ENCODE measurements around the gene SNU13.

SNU13 gene

DNA sequence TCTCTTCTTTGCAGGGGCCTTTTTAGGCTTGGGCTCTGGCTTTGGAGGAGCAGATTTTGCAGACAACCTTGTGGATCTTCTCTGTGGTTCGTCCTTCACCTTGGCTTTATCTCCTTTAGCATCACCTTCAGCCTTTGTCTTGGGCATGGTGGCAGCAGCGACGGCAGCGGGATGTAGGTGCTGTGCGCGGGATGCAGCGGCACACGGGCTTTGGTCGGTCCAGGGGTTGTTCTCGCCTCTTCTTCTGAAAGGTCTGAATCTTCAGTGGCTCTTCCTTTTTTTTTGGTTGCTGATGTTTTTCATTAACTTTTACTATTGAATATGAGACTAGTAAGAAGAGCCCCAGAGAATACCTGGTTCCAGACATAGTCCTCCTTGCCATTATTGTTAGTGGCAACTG is 20.7 kb upstream of the SNU13 start:
- TF ChIP-seq YY1 (IDR thresholded peaks at IDR 0.05; ENCODE audit: insufficient read depth, insufficient read length) (no peak), SUZ12 (IDR thresholded peaks at IDR 0.05; ENCODE audit: extremely low read depth, insufficient read depth, insufficient read length) (no peak), ZNF274 (IDR thresholded peaks at IDR 0.05; ENCODE audit: low read depth, low read length) (no peak)
- Histone ChIP-seq H3K9ac (ENCODE audit: insufficient read length, low read depth) (no peak overlapping the region), H3K4me3 (ENCODE audit: insufficient read length, low read depth) (no peak overlapping the region)

GRCh38 chr22:41702763-41703162 is 14.1 kb upstream of the SNU13 start:
- Histone ChIP-seq H3K4me3 (ENCODE audit: insufficient read length, low read depth) (no peak overlapping the region), H3K4me1 (ENCODE audit: insufficient read depth, insufficient read length) (peaks cover under 1% of the 10 kb centered on the region), H3K36me3 (ENCODE audit: insufficient read depth, insufficient read length, low read length) (no peaks in the 10 kb centered on the region), H3K9me3 (ENCODE audit: insufficient read depth, low read length) (no peaks in the 10 kb centered on the region), H3K9ac (ENCODE audit: insufficient read length, low read depth) (no peak overlapping the region), H3K27me3 (ENCODE audit: insufficient read depth, insufficient read length) (no peaks in the 10 kb centered on the region)
- no peak for TF ChIP-seq SUZ12 (IDR thresholded peaks at IDR 0.05; ENCODE audit: extremely low read depth, insufficient read depth, insufficient read length)
- no peak for TF ChIP-seq ZNF274 (IDR thresholded peaks at IDR 0.05; ENCODE audit: low read depth, low read length)
- TF ChIP-seq YY1 (IDR thresholded peaks at IDR 0.05; ENCODE audit: insufficient read depth, insufficient read length): no peak
- DNase-seq (ENCODE audit: low read depth, low spot score): no peak

More for the DNA sequence above, 20.7 kb upstream of the SNU13 start:
- no peak for DNase-seq (ENCODE audit: low read depth, low spot score)
- H3K27me3 ChIP-seq (ENCODE audit: insufficient read depth, insufficient read length): peaks cover 3% of the 10 kb centered on the region
- no peaks in the 10 kb centered on the region for H3K36me3 ChIP-seq (ENCODE audit: insufficient read depth, insufficient read length, low read length)
- no peaks in the 10 kb centered on the region for H3K9me3 ChIP-seq (ENCODE audit: insufficient read depth, low read length)
- no peaks in the 10 kb centered on the region for H3K4me1 ChIP-seq (ENCODE audit: insufficient read depth, insufficient read length)

DNA sequence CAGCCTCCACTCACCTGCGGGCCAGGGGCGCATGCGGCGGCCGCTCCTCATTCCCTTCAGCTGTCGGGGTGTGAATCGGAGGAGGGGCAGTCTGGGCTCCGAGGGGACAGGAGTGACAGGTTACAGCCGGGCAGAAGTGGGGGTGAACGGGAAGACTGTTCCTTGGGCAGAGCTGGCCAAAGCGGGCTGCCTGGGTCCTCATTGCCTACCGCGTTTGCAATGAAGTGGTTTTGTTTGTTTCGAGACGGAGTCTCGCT is 11.4 kb upstream of the SNU13 start:
- H3K9me3 ChIP-seq (ENCODE audit: insufficient read depth, low read length): no peaks in the 10 kb centered on the region
- no peak for TF ChIP-seq ZNF274 (IDR thresholded peaks at IDR 0.05; ENCODE audit: low read depth, low read length)
- no peak for TF ChIP-seq YY1 (IDR thresholded peaks at IDR 0.05; ENCODE audit: insufficient read depth, insufficient read length)
- no peak for TF ChIP-seq SUZ12 (IDR thresholded peaks at IDR 0.05; ENCODE audit: extremely low read depth, insufficient read depth, insufficient read length)
- no peak for DNase-seq (ENCODE audit: low read depth, low spot score)
- H3K36me3 ChIP-seq (ENCODE audit: insufficient read depth, insufficient read length, low read length): peaks cover 4% of the 10 kb centered on the region
- H3K4me3 ChIP-seq (ENCODE audit: insufficient read length, low read depth): no peak overlapping the region
- no peak overlapping the region for H3K9ac ChIP-seq (ENCODE audit: insufficient read length, low read depth)
- peaks cover 7% of the 10 kb centered on the region for H3K4me1 ChIP-seq (ENCODE audit: insufficient read depth, insufficient read length)
- no peaks in the 10 kb centered on the region for H3K27me3 ChIP-seq (ENCODE audit: insufficient read depth, insufficient read length)

- no peaks in the 10 kb centered on the region for H3K9me3 ChIP-seq (ENCODE audit: insufficient read depth, low read length)
- H3K4me1 ChIP-seq (ENCODE audit: insufficient read depth, insufficient read length): peaks cover 7% of the 10 kb centered on the region
- no peaks in the 10 kb centered on the region for H3K27me3 ChIP-seq (ENCODE audit: insufficient read depth, insufficient read length)
- no peak for DNase-seq (ENCODE audit: low read depth, low spot score)
- H3K4me3 ChIP-seq (ENCODE audit: insufficient read length, low read depth): no peak within 1 kb of the TSS
- H3K36me3 ChIP-seq (ENCODE audit: insufficient read depth, insufficient read length, low read length): peaks cover 9% of the 10 kb centered on the region
- TF ChIP-seq YY1 (IDR thresholded peaks at IDR 0.05; ENCODE audit: insufficient read depth, insufficient read length) (no peak), SUZ12 (IDR thresholded peaks at IDR 0.05; ENCODE audit: extremely low read depth, insufficient read depth, insufficient read length) (no peak), ZNF274 (IDR thresholded peaks at IDR 0.05; ENCODE audit: low read depth, low read length) (no peak)
- H3K9ac ChIP-seq (ENCODE audit: insufficient read length, low read depth): no peak within 1 kb of the TSS
Measured at GRCh38 chr22:41699264-41700107, 10.8 kb upstream of the SNU13 start, which contains the start of gene MEI1. Gene MEI1 (plus strand): TSS chr22:41699503. CDS start chr22:41699539, 36 bp downstream.

DNA sequence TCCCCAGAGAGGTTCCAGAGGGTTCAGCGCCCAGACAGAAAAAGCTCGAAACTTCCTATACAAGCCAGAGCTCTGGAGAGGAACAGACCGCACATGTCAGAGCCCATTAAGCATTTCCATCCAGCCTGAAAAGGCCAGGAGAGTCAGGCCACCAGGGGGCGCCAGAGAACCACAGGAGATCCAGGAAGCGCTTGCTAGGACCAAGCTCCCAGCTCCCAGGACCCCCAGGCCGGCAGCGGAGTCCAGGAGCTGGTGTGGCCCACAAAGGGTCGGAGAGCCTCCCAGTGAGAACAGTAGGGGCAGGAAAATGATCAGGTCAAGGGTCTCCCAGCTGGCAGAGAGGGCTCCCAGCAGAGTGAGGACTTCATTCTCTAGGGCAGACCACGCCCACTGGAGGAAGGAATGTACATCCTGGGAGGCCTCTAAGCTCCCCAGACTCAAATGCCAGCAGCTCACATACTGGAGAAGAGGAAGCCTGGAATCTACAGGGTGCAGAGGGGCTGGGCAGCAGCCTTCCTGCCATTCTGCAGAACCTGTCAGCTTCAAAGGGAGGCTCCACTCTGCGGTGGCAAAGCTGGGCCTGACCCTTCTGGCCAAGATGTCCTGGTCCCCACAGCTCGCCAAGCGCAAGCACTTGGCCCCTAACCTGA is 8.6 kb upstream of the SNU13 start:
- Histone ChIP-seq H3K4me3 (ENCODE audit: insufficient read length, low read depth) (no peak overlapping the region), H3K27me3 (ENCODE audit: insufficient read depth, insufficient read length) (no peaks in the 10 kb centered on the region), H3K4me1 (ENCODE audit: insufficient read depth, insufficient read length) (peaks cover 7% of the 10 kb centered on the region), H3K9ac (ENCODE audit: insufficient read length, low read depth) (peak overlapping the region; percentile 74), H3K36me3 (ENCODE audit: insufficient read depth, insufficient read length, low read length) (peaks cover 22% of the 10 kb centered on the region), H3K9me3 (ENCODE audit: insufficient read depth, low read length) (no peaks in the 10 kb centered on the region)
- TF ChIP-seq YY1 (IDR thresholded peaks at IDR 0.05; ENCODE audit: insufficient read depth, insufficient read length) (no peak), SUZ12 (IDR thresholded peaks at IDR 0.05; ENCODE audit: extremely low read depth, insufficient read depth, insufficient read length) (no peak), ZNF274 (IDR thresholded peaks at IDR 0.05; ENCODE audit: low read depth, low read length) (no peak)
- DNase-seq (ENCODE audit: low read depth, low spot score): peak; percentile 80

DNA sequence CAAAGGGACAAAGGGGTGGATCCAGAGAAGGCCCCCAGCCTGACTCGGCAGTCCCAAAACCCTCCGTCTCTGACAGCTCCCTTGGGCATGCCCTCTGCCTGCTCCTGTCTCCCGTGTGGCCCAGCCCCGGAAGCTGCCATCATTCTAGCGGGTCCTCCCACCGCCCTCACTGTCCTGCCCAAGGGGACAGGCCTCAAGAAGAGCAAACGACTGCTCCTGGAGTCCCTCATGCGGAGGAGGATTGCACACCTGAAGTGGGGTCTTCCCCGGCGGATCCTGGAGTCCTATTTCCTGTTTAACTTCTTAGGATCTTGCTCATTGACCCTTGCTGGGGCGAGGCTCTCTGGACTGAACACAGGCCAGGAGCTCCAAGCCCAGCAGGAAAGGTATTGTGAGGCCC is 8.0 kb upstream of the SNU13 start:
- Histone ChIP-seq H3K36me3 (ENCODE audit: insufficient read depth, insufficient read length, low read length) (peaks cover 22% of the 10 kb centered on the region), H3K9me3 (ENCODE audit: insufficient read depth, low read length) (no peaks in the 10 kb centered on the region), H3K27me3 (ENCODE audit: insufficient read depth, insufficient read length) (no peaks in the 10 kb centered on the region), H3K4me1 (ENCODE audit: insufficient read depth, insufficient read length) (peaks cover 7% of the 10 kb centered on the region), H3K4me3 (ENCODE audit: insufficient read length, low read depth) (no peak overlapping the region), H3K9ac (ENCODE audit: insufficient read length, low read depth) (peak overlapping the region; percentile 32)
- no peak for DNase-seq (ENCODE audit: low read depth, low spot score)
- TF ChIP-seq SUZ12 (IDR thresholded peaks at IDR 0.05; ENCODE audit: extremely low read depth, insufficient read depth, insufficient read length) (no peak), ZNF274 (IDR thresholded peaks at IDR 0.05; ENCODE audit: low read depth, low read length) (no peak), YY1 (IDR thresholded peaks at IDR 0.05; ENCODE audit: insufficient read depth, insufficient read length) (no peak)

- Histone ChIP-seq H3K36me3 (ENCODE audit: insufficient read depth, insufficient read length, low read length) (peaks cover 30% of the 10 kb centered on the region), H3K27me3 (ENCODE audit: insufficient read depth, insufficient read length) (no peaks in the 10 kb centered on the region), H3K9ac (ENCODE audit: insufficient read length, low read depth) (no peak overlapping the region), H3K4me1 (ENCODE audit: insufficient read depth, insufficient read length) (peaks cover 7% of the 10 kb centered on the region), H3K9me3 (ENCODE audit: insufficient read depth, low read length) (no peaks in the 10 kb centered on the region), H3K4me3 (ENCODE audit: insufficient read length, low read depth) (no peak overlapping the region)
- no peak for DNase-seq (ENCODE audit: low read depth, low spot score)
- TF ChIP-seq YY1 (IDR thresholded peaks at IDR 0.05; ENCODE audit: insufficient read depth, insufficient read length) (no peak), SUZ12 (IDR thresholded peaks at IDR 0.05; ENCODE audit: extremely low read depth, insufficient read depth, insufficient read length) (no peak), ZNF274 (IDR thresholded peaks at IDR 0.05; ENCODE audit: low read depth, low read length) (no peak)
Measured at GRCh38 chr22:41695211-41695610, 6.5 kb upstream of the SNU13 start.
